ENCODE measurements around the gene VCX. TPM values are rescaled to one million over a fixed set of nuclear protein-coding genes. Genes with fewer than 3 reads are reported as not detected.

The VCX gene
- total and polyA plus RNA-seq, 2 of the 4 experiments (the other 2 are of a cell fraction), result not detected

DNA sequence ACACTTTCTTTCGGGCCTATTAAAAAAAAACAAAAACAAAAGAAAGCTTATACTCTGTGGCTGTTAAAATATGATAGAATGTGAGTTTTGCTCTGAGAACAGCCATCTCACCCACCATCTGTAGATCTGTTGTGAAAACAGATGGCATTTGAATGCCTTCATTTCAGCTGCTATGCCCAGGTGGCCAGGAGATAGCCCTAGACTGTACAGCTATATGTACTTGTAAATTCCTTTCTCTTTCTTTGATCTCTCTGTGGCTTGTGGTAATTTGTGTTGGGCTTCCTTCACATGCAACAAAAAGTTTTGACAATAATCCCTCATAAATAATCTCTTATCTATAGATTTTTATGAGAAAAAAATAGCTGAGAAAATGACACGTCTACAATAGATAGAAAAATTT is 46.2 kb downstream of the VCX start:
- no peak overlapping the region for H4K8ac ChIP-seq (ENCODE audit: low read depth in 2 of 2, low read length in 2 of 2)
- no peak overlapping the region for H4K5ac ChIP-seq (ENCODE audit: low read depth, low read length)
- H3K4me2 ChIP-seq (ENCODE audit: low read depth, low read length), result no peak overlapping the region
- no peak overlapping the region for H4K91ac ChIP-seq (ENCODE audit: insufficient read depth, low read depth, low read length)
- H2BK120ac ChIP-seq (ENCODE audit: low read depth, low read length), result no peak overlapping the region
- H3K27me3 ChIP-seq (ENCODE audit: control insufficient read depth, insufficient read depth, low read length), result no peaks in the 10 kb centered on the region
- H3K4me1 ChIP-seq (ENCODE audit: control insufficient read depth, insufficient read depth, low read length), result no peaks in the 10 kb centered on the region
- H3K4me3 ChIP-seq (ENCODE audit: insufficient read depth, low read depth, low read length), result no peak overlapping the region
- no peaks in the 10 kb centered on the region for H3K36me3 ChIP-seq (ENCODE audit: control insufficient read depth, insufficient read depth, low read length)
- no peak overlapping the region for H3K14ac ChIP-seq (replicated peaks; ENCODE audit: low read depth, low read length)
- H2BK5ac ChIP-seq (ENCODE audit: low read depth, low read length, poor library complexity, severe bottlenecking), result no peak overlapping the region
- dilution Hi-C loops (cut with HindIII; ENCODE audit: low sequenced_read_pairs, unreplicated experiment), result no loop called here
- no peak overlapping the region for H3K4ac ChIP-seq (ENCODE audit: low read depth, low read length)
- ATAC-seq (ENCODE audit: low read depth) (no peak), DNase-seq (no peak)
- no peaks in the 10 kb centered on the region for H4K20me1 ChIP-seq (ENCODE audit: insufficient read depth, low read length)
- no peak overlapping the region for H3K56ac ChIP-seq (ENCODE audit: extremely low read depth, insufficient read depth, low read length)
- H3K79me1 ChIP-seq (ENCODE audit: low read depth in 1 of 2, low read length in 2 of 2), result no peaks in the 10 kb centered on the region
- no peak overlapping the region for H2BK20ac ChIP-seq (ENCODE audit: low read depth, low read length)
- no peak overlapping the region for H2AFZ ChIP-seq (replicated peaks; ENCODE audit: low read length, poor library complexity)
- peaks cover 2% of the 10 kb centered on the region; the same call in 1 of the 2 replicates for H3K9me3 ChIP-seq (ENCODE audit: control insufficient read depth, insufficient read depth, low read length)
- no peak overlapping the region for H2AK9ac ChIP-seq (replicated peaks; ENCODE audit: low read depth, low read length, poor library complexity)
- no TSS peak for BruUV-seq (replicated peaks)
- in situ Hi-C loops (cut with MboI; ENCODE audit: low sequenced_read_pairs), result no loop called here
- ChIA-PET POLR2A (ENCODE audit: unreplicated experiment) (no interaction called here), CTCF (no interaction called here)
- TF ChIP-seq FOS (IDR thresholded peaks at IDR 0.05; ENCODE audit: low read depth, low read length), result no peak
- no peak for TF ChIP-seq MXI1 (IDR thresholded peaks at IDR 0.05; ENCODE audit: borderline replicate concordance, low read depth, low read length)
- TF ChIP-seq CEBPB (IDR thresholded peaks at IDR 0.05; ENCODE audit: low read depth, low read length), result no peak
- TF ChIP-seq ELK1 (IDR thresholded peaks at IDR 0.05; ENCODE audit: borderline replicate concordance, low read depth, low read length), result no peak
- no peak for TF ChIP-seq RAD21 (IDR thresholded peaks at IDR 0.05; ENCODE audit: low read length)
- TF ChIP-seq NFE2L2 (IDR thresholded peaks at IDR 0.05; ENCODE audit: low read depth, low read length), result no peak
- TF ChIP-seq MAFK (IDR thresholded peaks at IDR 0.05; ENCODE audit: low read depth, low read length), result no peak
- TF ChIP-seq USF2 (IDR thresholded peaks at IDR 0.05; ENCODE audit: low read depth, low read length), result no peak
- TF ChIP-seq MAZ (IDR thresholded peaks at IDR 0.05; ENCODE audit: borderline replicate concordance, low read depth, low read length), result no peak
- no peak for TF ChIP-seq RFX5 (IDR thresholded peaks at IDR 0.05; ENCODE audit: low read depth, low read length)
- TF ChIP-seq SMC3 (IDR thresholded peaks at IDR 0.05; ENCODE audit: low read depth, low read length), result no peak
- TF ChIP-seq POLR2A (IDR thresholded peaks at IDR 0.05; ENCODE audit: low read depth, low read length), result no peak
- no peak for TF ChIP-seq BHLHE40 (IDR thresholded peaks at IDR 0.05; ENCODE audit: low read depth, low read length)
- TF ChIP-seq RCOR1 (IDR thresholded peaks at IDR 0.05; ENCODE audit: insufficient replicate concordance, low read length), result no peak
- TF ChIP-seq, protein P1, sequence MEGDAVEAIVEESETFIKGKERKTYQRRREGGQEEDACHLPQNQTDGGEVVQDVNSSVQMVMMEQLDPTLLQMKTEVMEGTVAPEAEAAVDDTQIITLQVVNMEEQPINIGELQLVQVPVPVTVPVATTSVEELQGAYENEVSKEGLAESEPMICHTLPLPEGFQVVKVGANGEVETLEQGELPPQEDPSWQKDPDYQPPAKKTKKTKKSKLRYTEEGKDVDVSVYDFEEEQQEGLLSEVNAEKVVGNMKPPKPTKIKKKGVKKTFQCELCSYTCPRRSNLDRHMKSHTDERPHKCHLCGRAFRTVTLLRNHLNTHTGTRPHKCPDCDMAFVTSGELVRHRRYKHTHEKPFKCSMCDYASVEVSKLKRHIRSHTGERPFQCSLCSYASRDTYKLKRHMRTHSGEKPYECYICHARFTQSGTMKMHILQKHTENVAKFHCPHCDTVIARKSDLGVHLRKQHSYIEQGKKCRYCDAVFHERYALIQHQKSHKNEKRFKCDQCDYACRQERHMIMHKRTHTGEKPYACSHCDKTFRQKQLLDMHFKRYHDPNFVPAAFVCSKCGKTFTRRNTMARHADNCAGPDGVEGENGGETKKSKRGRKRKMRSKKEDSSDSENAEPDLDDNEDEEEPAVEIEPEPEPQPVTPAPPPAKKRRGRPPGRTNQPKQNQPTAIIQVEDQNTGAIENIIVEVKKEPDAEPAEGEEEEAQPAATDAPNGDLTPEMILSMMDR (conservative IDR thresholded peaks at IDR 0.05; ENCODE audit: low read depth, low read length), result no peak
- no peak for TF ChIP-seq CHD1 (IDR thresholded peaks at IDR 0.05; ENCODE audit: low read depth, low read length)
- no peak overlapping the region for H2BK15ac ChIP-seq (ENCODE audit: low read depth, low read length)
- no peaks in the 10 kb centered on the region for H3K9me1 ChIP-seq (ENCODE audit: insufficient read depth, low read length)
- H3K9ac ChIP-seq (ENCODE audit: low read depth, low read length), result no peak overlapping the region
- H3K18ac ChIP-seq (ENCODE audit: low read depth, low read length), result no peak overlapping the region
- H3K27ac ChIP-seq (ENCODE audit: insufficient read depth, low read length), result no peak overlapping the region
- intact Hi-C loops (cut with micrococcal nuclease), result no loop called here
- H3K23ac ChIP-seq (ENCODE audit: low read depth, low read length), result no peak overlapping the region
- no peak overlapping the region for H2AK5ac ChIP-seq (ENCODE audit: low read depth, low read length)
- no CpG with 5 or more reads among the region's 2 CpGs for WGBS, 2 experiments (ENCODE audit: extremely low coverage in 2 of 2, insufficient read length in 1 of 2)

Measured in IMR-90 (cell line).